ENCODE measurements around the gene RFX7.
"Not testable (repeated sequence)": the region's sequence is repeated elsewhere in the genome, so short reads cannot be mapped to it uniquely, and the experiment has no call there.

Gene RFX7

GRCh38 chr15:56165234-56165633 is 78.4 kb downstream of the RFX7 start:
- Histone ChIP-seq H2AFZ (ENCODE audit: low read length) (no peak overlapping the region), H3K18ac (ENCODE audit: low read length) (no peak overlapping the region), H3K9me3 (replicated peaks in 1 of 2; ENCODE audit: control insufficient read depth in 2 of 2, insufficient read depth in 1 of 2, low read depth in 1 of 2, low read length in 2 of 2) (peaks cover 0 to 2% of the 10 kb centered on the region in 2 donors), H4K91ac (ENCODE audit: low read depth, low read length, poor library complexity) (no peak overlapping the region), H3K36me3 (replicated peaks in 1 of 2; ENCODE audit: control insufficient read depth in 2 of 2, insufficient read depth in 2 of 2, low read length in 2 of 2) (peaks cover 0 to 53% of the 10 kb centered on the region in 2 donors), H2BK12ac (ENCODE audit: low read length) (no peak overlapping the region), H3K27me3 (ENCODE audit: control insufficient read depth in 3 of 3, insufficient read depth in 3 of 3, low read depth in 1 of 3, low read length in 3 of 3) (no peaks in the 10 kb centered on the region), H3K79me1 (ENCODE audit: low read depth, low read length) (no peaks in the 10 kb centered on the region), H3K9ac (ENCODE audit: low read depth, low read length, poor library complexity) (no peak overlapping the region), H3K4me1 (ENCODE audit: control insufficient read depth in 2 of 2, insufficient read depth in 1 of 2, low read depth in 1 of 2, low read length in 2 of 2) (no peaks in the 10 kb centered on the region), H3K4me3 (ENCODE audit: low read length in 2 of 2) (no peak overlapping the region), H4K8ac (ENCODE audit: low read depth, low read length) (no peak overlapping the region), H3K23ac (ENCODE audit: low read depth, low read length, poor library complexity) (no peak overlapping the region), H2AK5ac (ENCODE audit: low read depth, low read length) (no peak overlapping the region), H3K4ac (ENCODE audit: low read length) (no peak overlapping the region), H3K4me2 (ENCODE audit: insufficient read depth, low read length, poor library complexity, severe bottlenecking) (no peak overlapping the region), H3K14ac (ENCODE audit: low read length) (no peak overlapping the region), H3K27ac (replicated peaks; ENCODE audit: low read length) (no peak overlapping the region), H2BK120ac (ENCODE audit: low read depth, low read length) (no peak overlapping the region), H2BK15ac (ENCODE audit: low read length) (no peak overlapping the region), H2BK5ac (ENCODE audit: low read length) (no peak overlapping the region)
- DNase-seq (ENCODE audit: low spot score) = no peak
- no CpG with 5 or more reads among the region's 2 CpGs for WGBS, 2 donors (ENCODE audit: extremely low coverage in 2 of 2, insufficient read length in 2 of 2, insufficient replicate concordance in 1 of 2)

GRCh38 chr15:56160966-56161365 is 82.7 kb downstream of the RFX7 start:
- Histone ChIP-seq H2BK120ac (ENCODE audit: low read depth, low read length) (no peak overlapping the region), H3K9ac (ENCODE audit: low read depth, low read length, poor library complexity) (no peak overlapping the region), H3K14ac (ENCODE audit: low read length) (no peak overlapping the region), H2BK15ac (ENCODE audit: low read length) (no peak overlapping the region), H4K91ac (ENCODE audit: low read depth, low read length, poor library complexity) (no peak overlapping the region), H4K8ac (ENCODE audit: low read depth, low read length) (no peak overlapping the region), H2AFZ (ENCODE audit: low read length) (no peak overlapping the region), H3K4me1 (ENCODE audit: control insufficient read depth in 2 of 2, insufficient read depth in 1 of 2, low read depth in 1 of 2, low read length in 2 of 2) (no peaks in the 10 kb centered on the region), H3K23ac (ENCODE audit: low read depth, low read length, poor library complexity) (no peak overlapping the region), H3K9me3 (replicated peaks in 1 of 2; ENCODE audit: control insufficient read depth in 2 of 2, insufficient read depth in 1 of 2, low read depth in 1 of 2, low read length in 2 of 2) (peaks cover 0 to 8% of the 10 kb centered on the region in 2 donors), H3K27me3 (ENCODE audit: control insufficient read depth in 3 of 3, insufficient read depth in 3 of 3, low read depth in 1 of 3, low read length in 3 of 3) (no peaks in the 10 kb centered on the region), H3K4ac (ENCODE audit: low read length) (no peak overlapping the region), H3K79me1 (ENCODE audit: low read depth, low read length) (peaks cover 1% of the 10 kb centered on the region), H3K18ac (ENCODE audit: low read length) (no peak overlapping the region), H2BK12ac (ENCODE audit: low read length) (no peak overlapping the region), H2BK5ac (ENCODE audit: low read length) (no peak overlapping the region), H2AK5ac (ENCODE audit: low read depth, low read length) (no peak overlapping the region), H3K27ac (replicated peaks; ENCODE audit: low read length) (no peak overlapping the region), H3K36me3 (replicated peaks in 1 of 2; ENCODE audit: control insufficient read depth in 2 of 2, insufficient read depth in 2 of 2, low read length in 2 of 2) (peaks cover 2 to 31% of the 10 kb centered on the region in 2 donors), H3K4me2 (ENCODE audit: insufficient read depth, low read length, poor library complexity, severe bottlenecking) (no peak overlapping the region), H3K4me3 (ENCODE audit: low read length in 2 of 2) (no peak overlapping the region)
- DNase-seq (ENCODE audit: low spot score) = no peak
- no CpG with 5 or more reads among the region's 1 CpG for WGBS, 2 donors (ENCODE audit: extremely low coverage in 2 of 2, insufficient read length in 2 of 2, insufficient replicate concordance in 1 of 2)

GRCh38 chr15:56156877-56157276 is 86.8 kb downstream of the RFX7 start:
- H3K14ac ChIP-seq (ENCODE audit: low read length) = no peak overlapping the region
- no peak overlapping the region for H4K91ac ChIP-seq (ENCODE audit: low read depth, low read length, poor library complexity)
- peaks cover 2 to 20% of the 10 kb centered on the region in 2 donors for H3K36me3 ChIP-seq (replicated peaks in 1 of 2; ENCODE audit: control insufficient read depth in 2 of 2, insufficient read depth in 2 of 2, low read length in 2 of 2)
- H2AK5ac ChIP-seq (ENCODE audit: low read depth, low read length) = no peak overlapping the region
- DNase-seq (ENCODE audit: low spot score) = no peak
- H3K9ac ChIP-seq (ENCODE audit: low read depth, low read length, poor library complexity) = no peak overlapping the region
- H3K18ac ChIP-seq (ENCODE audit: low read length) = no peak overlapping the region
- no peak overlapping the region for H3K23ac ChIP-seq (ENCODE audit: low read depth, low read length, poor library complexity)
- peaks cover 1% of the 10 kb centered on the region for H3K79me1 ChIP-seq (ENCODE audit: low read depth, low read length)
- WGBS, 2 donors (ENCODE audit: extremely low coverage in 2 of 2, insufficient read length in 2 of 2, insufficient replicate concordance in 1 of 2) = no CpG with 5 or more reads among the region's 3 CpGs
- H4K8ac ChIP-seq (ENCODE audit: low read depth, low read length) = no peak overlapping the region
- H2BK12ac ChIP-seq (ENCODE audit: low read length) = no peak overlapping the region
- no peaks in the 10 kb centered on the region for H3K27me3 ChIP-seq (ENCODE audit: control insufficient read depth in 3 of 3, insufficient read depth in 3 of 3, low read depth in 1 of 3, low read length in 3 of 3)
- H2BK15ac ChIP-seq (ENCODE audit: low read length) = no peak overlapping the region
- H3K9me3 ChIP-seq (replicated peaks in 1 of 2; ENCODE audit: control insufficient read depth in 2 of 2, insufficient read depth in 1 of 2, low read depth in 1 of 2, low read length in 2 of 2) = peaks cover 0 to 14% of the 10 kb centered on the region in 2 donors
- H3K4me3 ChIP-seq (ENCODE audit: low read length in 2 of 2) = no peak overlapping the region
- H2BK5ac ChIP-seq (ENCODE audit: low read length) = no peak overlapping the region
- H3K27ac ChIP-seq (replicated peaks; ENCODE audit: low read length) = no peak overlapping the region
- no peaks in the 10 kb centered on the region for H3K4me1 ChIP-seq (ENCODE audit: control insufficient read depth in 2 of 2, insufficient read depth in 1 of 2, low read depth in 1 of 2, low read length in 2 of 2)
- H3K4me2 ChIP-seq (ENCODE audit: insufficient read depth, low read length, poor library complexity, severe bottlenecking) = no peak overlapping the region
- no peak overlapping the region for H2BK120ac ChIP-seq (ENCODE audit: low read depth, low read length)
- no peak overlapping the region for H2AFZ ChIP-seq (ENCODE audit: low read length)
- H3K4ac ChIP-seq (ENCODE audit: low read length) = no peak overlapping the region

- not testable (repeated sequence) for H3K79me1 ChIP-seq (ENCODE audit: low read depth, low read length); H3K23ac ChIP-seq (ENCODE audit: low read depth, low read length, poor library complexity); DNase-seq (ENCODE audit: low spot score); H3K4ac ChIP-seq (ENCODE audit: low read length); H4K91ac ChIP-seq (ENCODE audit: low read depth, low read length, poor library complexity); H3K14ac ChIP-seq (ENCODE audit: low read length); H4K8ac ChIP-seq (ENCODE audit: low read depth, low read length); H2BK120ac ChIP-seq (ENCODE audit: low read depth, low read length); H2AK5ac ChIP-seq (ENCODE audit: low read depth, low read length); H3K27me3 ChIP-seq (ENCODE audit: control insufficient read depth in 3 of 3, insufficient read depth in 3 of 3, low read depth in 1 of 3, low read length in 3 of 3); H3K9ac ChIP-seq (ENCODE audit: low read depth, low read length, poor library complexity); H3K27ac ChIP-seq (replicated peaks; ENCODE audit: low read length); H2BK12ac ChIP-seq (ENCODE audit: low read length); H3K18ac ChIP-seq (ENCODE audit: low read length); H3K4me2 ChIP-seq (ENCODE audit: insufficient read depth, low read length, poor library complexity, severe bottlenecking); H3K4me3 ChIP-seq (ENCODE audit: low read length in 2 of 2); H2BK15ac ChIP-seq (ENCODE audit: low read length); H2AFZ ChIP-seq (ENCODE audit: low read length); H2BK5ac ChIP-seq (ENCODE audit: low read length); H3K4me1 ChIP-seq (ENCODE audit: control insufficient read depth in 2 of 2, insufficient read depth in 1 of 2, low read depth in 1 of 2, low read length in 2 of 2)
- Histone ChIP-seq H3K9me3 (replicated peaks in 1 of 2; ENCODE audit: control insufficient read depth in 2 of 2, insufficient read depth in 1 of 2, low read depth in 1 of 2, low read length in 2 of 2) (peaks cover 0 to 20% of the 10 kb centered on the region in 2 donors), H3K36me3 (replicated peaks in 1 of 2; ENCODE audit: control insufficient read depth in 2 of 2, insufficient read depth in 2 of 2, low read length in 2 of 2) (peaks cover 2 to 20% of the 10 kb centered on the region in 2 donors)
- WGBS, 2 donors (ENCODE audit: extremely low coverage in 2 of 2, insufficient read length in 2 of 2, insufficient replicate concordance in 1 of 2) = no CpG with 5 or more reads among the region's 10 CpGs
Measured at GRCh38 chr15:56155278-56155677, 88.4 kb downstream of the RFX7 start.
